DMS114 treated with DMSO at 0.1 percent for 48 hours (cell line): ENCODE results near the gene MCF2L.

Source experiments
- DNase-seq: peaks from one replicate; lab custom pipeline; 2025; ENCODE audit not compliant: unreplicated experiment; lab: John Stamatoyannopoulos, UW

MCF2L gene

DNA sequence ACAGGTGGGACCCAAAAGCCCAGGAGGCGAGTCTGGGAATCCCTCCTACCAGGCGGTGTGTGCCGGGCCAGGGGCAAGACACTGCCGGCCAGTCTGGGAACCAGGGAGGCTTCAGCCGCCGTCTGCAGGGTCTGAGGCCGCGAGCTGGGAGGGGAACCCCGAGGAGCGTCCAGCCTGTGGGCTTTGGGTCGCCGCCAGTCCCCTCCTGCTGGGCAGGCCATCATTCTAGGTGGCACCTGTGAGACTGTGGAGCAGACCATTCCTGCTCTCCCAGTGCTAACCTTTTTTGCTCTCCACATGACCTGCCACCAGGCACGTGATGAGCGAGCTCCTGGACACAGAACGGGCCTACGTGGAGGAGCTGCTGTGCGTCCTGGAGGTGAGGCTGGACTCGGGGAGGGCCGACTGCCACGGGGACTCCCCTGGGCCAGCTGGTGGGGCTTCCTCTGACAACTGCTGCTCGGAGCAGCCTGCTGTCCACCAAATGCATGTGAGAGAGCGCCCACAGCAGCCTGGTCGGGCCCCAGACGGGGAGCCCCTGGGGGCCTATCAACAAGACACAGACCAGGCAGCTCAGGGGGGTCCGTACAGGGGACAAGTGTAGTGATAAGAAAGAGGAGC lies 112.0 kb downstream of the MCF2L start:
- no peak for DNase-seq

DNA sequence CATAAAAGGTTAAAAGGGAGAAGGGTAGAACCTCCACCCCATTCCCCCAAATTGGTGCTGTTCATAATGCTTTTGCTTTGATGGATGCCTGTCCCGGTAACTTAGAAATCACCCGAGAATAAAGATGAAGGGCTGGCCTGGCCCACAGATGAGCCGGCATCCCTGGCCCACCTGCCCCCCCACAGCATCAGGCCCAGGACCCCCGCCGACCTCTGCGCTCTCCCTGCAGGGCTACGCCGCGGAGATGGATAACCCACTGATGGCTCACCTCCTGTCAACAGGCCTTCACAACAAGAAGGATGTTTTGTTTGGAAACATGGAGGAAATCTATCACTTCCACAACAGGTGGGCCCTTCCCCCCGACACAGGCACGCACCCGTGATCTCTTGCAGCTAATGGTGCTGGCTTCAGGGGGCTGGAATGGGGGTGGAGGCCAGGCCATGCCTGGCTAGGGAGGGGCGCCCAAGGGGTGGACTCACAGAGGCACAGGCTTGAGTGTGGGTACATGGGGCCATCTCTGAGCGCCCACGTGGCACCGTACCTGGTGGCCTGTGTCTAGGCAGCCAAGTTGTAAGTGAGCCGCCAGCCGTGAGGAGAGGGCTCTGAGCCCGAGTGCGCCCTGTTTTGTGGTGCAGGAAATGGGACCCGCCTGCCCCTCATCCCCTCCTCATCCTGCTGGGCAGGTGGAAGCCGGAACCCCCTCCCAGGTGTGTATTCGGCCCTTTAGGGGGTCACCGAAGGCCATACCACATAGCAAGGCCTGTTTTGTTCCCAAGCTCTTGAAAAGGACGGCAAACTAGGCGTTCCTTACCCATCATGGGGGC lies 113.4 kb downstream of the MCF2L start:
- DNase-seq: no peak

DNA sequence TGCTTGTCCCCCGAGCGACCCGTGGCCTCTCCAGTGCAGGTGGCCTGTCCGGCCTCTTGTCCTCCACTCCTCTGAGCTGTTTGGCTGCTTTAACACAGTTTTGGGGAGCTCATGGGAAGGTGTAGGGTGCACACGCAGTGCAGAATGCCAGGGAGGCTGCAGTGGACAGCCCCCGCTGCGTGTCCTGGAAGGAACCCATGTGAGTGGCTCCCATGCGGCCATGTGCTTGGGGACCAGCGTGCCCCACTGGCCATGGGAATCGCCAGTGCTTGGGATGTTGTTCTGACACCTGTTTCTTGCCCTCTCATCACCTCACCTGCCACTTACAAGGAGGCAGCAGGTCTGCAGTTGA lies 114.0 kb downstream of the MCF2L start:
- no peak for DNase-seq

DNA sequence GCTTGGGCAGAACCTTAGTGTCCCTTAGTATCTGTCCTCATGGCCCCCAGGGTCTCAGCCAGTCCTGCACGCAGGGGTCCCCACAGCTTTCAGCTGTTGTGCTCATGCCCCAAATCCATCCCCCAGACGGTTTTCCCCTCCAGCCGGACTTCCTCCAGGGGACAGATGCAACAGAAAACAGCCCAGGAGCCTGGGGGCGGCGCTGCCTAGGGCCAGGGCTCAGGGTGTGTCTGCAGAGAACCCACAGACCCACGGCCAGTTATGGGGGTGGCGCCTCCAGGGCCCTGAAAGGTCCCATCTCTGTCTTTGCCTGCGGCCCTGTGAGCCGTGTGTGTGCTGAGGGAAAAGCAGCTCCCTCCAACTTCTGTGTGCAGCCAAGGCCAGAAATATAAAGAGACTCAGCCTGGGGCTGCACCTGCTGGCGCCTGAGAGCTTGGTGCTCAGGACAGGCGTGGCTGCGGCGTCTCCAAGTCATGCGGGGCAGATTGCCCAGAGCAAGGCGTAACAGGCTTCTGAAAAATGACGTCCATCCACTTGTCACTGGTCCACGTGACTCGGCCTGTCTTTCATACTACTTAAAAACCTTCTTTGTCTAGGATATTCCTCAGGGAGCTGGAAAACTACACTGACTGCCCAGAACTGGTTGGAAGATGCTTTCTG lies 114.5 kb downstream of the MCF2L start:
- no peak for DNase-seq

DNA sequence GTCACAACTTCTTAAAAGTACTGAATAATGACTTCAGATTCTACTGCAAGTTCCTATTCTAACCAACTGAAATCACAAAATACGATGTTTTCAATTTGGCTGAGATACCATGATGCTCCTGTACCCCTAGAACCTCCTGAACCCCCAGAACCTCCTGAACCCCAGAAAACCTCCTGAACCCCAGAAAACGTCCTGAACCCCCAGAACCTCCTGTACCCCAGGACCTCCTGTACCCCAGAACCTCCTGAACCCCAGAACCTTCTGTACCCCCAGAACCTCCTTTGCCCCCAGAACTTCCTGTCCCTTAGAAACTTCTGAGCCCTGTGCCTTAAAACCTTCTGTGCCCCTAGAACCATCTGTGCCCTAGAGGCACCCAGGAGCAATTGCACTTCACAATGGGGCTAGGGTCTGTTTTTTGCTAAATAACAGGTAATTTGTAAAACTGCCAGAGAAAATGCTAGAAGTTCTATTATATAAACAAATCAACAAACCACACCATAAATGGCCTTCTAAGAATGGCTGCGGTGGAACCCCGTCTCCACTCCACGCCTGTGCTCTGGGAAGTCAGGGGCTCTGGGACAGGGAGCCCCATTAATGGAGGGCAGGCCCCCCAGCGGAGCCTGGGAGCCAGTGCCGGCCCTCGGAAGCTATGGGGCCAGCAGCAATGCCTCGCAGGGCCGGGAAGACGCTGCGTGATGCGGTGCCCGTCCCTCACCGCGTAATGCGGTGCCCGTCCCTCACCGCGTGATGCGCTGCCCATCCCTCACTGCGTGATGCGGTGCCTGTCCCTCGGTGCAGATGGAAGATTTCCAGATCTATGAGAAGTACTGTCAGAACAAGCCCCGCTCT lies 115.3 kb downstream of the MCF2L start:
- no peak for DNase-seq

DNA sequence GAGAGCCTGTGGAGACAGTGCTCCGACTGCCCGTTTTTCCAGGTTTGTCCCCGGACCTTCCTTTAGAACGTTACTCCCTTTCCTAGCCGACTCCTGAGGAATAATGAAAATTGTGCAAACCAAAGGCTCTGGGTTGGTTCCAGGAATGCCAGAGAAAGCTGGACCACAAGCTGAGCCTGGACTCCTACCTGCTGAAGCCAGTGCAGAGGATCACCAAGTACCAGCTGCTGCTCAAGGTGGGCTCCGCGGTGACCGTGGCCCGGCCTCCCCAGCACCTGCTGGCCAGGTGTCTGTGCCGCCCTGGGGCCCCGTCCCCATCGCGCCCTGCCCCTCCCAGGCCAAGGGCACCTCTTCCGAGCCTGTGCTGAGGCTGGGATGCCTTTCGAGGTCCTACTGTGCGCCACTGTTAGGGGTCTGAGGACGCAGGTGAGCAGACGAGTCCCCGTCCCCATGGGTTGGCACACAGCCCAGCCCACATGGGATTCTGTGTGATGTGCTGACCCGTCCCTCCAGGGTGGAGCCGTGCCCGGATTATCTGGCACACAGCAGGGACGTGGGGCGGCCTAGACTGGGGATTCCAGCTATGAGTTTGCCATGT lies 116.0 kb downstream of the MCF2L start:
- no peak for DNase-seq

DNA sequence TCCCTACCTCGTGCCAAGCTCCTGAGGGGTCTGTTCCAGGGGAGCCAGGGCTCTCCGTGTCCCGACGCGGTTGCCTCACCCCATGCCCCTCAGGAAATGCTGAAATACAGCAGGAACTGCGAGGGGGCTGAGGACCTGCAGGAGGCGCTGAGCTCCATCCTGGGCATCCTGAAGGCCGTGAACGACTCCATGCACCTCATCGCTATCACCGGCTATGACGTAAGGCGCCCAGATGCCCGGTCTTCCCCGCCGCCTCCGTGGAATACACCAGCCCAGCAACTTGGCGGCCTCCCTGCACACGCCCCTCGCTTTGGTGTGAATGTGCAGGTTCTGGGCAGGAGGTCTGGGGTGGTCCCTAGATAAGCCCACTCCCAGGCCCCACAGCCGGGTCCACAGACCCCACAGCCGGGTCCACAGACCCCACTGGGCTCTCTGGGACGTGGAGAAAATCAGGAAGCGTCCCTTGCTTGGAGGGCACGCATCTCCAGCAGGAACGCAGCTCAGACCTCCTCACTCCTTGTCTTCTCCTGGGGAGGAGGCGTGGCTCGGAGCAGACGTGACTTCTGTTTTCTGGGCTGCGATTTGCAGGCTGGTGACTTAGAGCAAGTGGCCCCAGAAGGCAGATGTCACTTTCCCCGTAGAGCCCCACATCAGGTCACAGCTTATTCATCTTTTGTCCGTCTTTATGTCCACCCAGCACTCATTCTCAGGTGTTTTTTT lies 117.2 kb downstream of the MCF2L start:
- no peak for DNase-seq

DNA sequence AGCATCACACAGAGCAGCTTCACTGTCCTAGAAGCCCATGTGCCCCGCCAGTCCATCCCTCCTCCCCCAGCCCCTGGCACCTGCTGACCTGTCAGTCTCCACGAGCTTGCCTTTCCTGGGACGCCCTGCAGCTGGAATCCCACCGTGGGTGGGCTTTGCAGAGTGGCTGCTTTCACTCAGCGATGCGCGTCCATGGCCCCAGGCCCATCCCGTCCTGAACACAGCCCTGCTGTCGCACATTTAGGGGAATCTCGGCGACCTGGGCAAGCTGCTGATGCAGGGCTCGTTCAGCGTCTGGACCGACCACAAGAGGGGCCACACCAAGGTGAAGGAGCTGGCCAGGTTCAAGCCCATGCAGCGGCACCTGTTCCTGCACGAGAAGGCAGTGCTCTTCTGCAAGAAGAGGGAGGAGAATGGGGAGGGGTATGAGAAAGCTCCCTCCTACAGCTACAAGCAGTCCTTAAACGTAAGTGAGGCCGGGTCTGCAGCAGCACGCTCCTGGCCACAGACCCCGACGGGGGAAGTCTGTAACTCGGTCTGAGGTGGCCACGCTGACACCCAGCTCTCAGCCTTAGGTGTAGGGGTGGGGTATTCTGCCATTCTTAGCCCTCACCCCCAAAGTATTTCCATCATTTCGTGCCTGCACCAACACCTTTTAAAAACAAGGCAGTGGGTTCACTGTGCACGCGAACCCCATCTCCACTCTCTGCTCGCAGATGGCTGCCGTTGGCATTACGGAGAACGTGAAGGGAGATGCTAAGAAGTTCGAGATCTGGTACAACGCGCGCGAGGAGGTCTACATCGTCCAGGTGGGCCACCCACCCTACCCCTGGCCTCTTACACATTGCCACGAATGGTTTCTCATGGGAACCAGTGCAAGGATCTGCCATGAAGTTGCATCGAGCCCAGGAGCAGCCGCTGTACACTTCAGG lies 118.2 kb downstream of the MCF2L start:
- no peak for DNase-seq

DNA sequence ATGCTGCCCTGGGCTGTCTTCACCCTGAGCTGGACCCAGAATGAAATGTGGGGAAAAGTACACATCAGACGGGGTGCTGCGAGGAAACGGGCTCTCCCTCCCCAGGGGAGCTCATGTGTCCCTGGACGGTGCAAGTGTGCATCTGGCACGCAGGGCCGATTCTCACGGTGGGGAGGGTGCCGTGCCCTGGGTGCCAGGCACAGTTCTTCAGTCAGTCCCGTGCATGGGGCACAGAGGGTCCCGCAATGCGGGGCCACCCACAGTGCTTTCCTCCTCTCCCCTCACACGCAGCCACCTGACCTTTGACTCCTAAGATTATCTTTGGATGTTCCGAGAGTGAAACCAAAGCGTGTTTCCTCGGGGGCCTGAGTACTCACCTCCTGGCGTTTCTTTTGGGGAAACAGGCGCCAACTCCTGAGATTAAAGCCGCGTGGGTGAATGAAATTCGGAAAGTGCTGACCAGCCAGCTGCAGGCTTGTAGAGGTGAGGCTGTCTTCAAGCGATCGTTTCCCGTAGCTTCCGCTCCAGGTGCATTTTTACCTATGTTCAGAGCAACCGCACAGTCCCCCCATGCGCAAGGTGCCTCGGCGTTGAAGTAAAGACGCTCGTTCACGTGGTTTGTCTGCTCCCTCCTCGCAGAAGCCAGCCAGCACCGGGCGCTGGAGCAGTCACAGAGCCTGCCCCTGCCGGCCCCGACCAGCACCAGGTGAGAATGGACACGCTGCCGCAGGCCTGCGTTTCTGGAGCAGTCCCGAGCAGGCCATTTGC lies 119.1 kb downstream of the MCF2L start:
- DNase-seq: no peak

DNA sequence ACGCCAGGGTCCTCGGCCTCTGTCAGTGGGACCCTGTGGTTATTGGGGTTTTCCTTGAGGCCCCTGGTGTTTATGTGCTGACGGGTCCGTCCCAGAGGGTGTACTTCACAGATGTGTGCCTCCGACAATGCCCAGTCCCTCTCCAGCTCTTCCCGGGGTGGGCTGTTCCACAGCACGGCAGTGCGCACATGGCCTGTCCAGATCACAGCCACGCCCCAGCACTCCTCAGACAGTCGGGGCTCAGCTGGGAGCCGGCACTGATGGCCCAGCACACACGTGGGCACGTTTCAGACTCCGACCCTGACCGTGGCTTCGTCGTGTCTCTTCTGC lies 119.6 kb downstream of the MCF2L start:
- no peak for DNase-seq

DNA sequence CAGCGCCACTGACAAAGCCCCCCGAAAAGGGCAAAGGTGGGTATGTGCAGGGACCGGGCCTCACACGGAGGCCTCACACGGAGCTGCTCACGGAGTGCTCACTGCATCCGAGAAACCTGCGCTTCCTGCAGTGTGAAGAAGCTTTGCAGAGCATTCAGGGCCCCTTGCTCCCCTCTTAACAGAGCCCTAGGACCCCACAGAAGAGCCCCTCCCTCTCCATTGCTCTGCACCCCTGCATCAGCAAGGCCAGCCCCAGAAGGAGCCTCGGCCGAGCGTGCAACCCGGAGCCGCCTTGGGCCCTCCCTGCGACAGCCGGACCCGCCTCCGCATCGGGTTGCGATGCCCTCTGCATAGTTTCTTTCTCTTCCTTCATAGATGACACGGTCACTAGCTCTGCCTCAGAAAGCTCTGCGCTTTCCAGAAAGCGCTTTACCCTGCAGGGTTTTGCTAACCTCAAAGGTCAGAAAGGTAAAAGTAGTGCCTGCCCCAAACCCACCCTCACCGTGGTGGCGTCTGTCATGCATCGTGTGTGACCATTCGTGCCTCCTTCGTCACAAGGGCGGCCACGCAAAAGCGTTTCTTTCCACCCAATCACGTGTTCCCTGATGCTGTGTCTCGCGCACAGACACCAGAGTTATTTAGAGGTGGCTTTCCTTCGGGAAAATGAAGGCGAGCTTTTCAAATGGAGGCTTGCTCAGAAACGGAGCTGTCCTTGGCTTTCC lies 120.8 kb downstream of the MCF2L start:
- no peak for DNase-seq

DNA sequence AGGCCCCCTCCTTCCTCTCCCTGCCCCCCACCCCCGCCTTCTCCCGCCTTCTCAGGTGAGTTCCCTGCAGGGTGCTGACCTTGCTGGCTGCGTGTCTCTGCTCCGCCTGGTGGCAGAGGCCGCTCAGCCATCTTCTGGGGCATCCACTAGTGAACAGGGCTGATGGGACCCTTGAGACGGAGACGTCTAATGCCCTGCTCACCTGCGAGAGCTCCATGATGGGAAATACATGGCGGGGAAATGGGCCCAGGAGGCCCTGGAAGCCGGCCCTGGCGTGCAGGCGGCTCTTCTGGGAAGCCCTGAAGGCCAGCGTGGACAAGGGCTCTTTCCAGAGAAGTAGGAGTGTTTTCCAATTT lies 121.4 kb downstream of the MCF2L start:
- DNase-seq: no peak

DNA sequence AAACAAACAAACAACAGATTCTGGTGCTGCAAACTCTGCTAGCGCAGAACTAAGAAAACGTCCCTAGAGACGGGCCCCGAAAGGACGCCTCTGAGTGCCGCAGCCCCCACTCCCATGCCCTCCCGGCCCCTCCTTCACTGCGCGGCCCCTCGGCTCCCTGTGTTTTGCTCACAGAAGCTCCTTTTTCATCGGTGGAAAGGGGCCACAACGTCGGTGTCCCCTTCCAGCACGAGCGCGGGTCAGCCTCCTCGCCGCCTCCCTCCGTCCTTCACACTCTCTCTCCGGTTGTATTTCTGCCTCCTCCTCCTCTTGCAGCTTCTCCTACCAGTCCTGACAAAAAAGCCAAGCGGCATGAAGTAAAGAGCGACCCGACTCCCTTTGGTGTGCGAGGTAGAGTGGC lies 121.8 kb downstream of the MCF2L start:
- no peak for DNase-seq

DNA sequence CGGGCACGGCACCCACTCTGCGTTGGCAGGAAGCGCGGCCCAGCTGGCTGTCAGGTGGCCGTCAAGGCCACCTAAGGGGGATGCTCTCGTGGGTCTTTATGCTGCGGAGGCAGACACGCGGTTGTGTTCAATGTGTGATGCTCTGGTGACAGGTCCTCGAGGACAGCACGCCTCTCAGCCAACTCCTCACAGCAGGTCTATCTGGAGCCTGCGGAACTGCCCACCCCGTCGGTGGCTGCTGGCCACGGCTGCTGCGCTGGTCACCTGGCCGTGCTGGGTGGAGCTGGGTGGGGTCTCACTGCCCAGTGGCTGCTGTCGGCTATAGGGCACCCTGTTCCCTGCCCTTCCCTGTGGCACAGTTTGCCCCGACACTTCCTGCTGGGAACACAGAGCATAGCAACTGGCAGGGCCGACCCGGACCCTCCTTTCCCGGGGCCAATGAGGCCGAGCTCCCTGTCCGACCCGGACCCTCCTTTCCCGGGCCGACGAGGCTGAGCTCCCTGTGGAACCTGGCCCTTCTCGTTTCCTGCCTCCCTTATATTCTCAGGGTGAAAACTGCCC lies 122.3 kb downstream of the MCF2L start:
- no peak for DNase-seq

DNA sequence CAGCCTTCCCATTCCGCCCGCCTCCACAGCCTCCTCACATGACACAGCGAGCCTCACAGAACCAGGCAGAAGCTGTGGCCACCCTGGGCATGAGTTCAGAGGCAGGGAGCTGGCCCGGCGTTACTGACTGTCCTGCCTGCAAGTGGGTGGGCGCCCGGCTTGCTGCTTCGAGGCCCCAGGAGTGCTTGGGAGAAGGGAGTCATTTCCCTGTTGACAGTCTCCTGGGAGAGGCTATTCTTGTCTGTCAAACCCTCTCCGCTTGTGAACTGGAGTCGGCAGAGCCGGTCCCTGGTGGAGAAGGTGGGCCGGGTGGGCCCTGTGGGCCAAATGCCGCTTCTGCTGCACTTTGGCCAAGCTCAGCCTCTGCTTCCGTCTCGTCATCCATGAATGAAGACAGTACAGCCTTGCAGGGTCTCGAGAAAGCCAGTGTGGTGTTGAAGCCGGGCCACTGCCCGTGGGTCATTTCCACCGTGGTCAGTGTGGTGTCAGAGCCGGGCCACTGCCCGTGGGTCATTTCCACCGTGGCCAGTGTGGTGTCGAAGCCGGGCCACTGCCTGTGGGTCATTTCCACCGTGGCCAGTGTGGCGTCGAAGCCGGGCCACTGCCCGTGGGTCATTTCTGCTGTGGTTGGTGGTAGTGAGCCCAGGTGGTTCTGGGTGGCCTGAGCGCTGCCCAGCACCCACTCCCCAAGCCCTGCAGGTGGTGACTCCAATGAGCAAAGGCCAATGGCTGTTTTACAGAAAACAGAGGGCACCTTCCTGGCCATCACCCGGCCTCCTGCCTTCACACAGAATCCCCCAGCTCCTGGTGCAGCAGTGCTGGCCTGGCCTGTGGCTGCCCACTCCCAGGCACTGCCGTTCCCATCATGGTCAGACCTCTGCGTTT lies 123.1 kb downstream of the MCF2L start:
- no peak for DNase-seq

DNA sequence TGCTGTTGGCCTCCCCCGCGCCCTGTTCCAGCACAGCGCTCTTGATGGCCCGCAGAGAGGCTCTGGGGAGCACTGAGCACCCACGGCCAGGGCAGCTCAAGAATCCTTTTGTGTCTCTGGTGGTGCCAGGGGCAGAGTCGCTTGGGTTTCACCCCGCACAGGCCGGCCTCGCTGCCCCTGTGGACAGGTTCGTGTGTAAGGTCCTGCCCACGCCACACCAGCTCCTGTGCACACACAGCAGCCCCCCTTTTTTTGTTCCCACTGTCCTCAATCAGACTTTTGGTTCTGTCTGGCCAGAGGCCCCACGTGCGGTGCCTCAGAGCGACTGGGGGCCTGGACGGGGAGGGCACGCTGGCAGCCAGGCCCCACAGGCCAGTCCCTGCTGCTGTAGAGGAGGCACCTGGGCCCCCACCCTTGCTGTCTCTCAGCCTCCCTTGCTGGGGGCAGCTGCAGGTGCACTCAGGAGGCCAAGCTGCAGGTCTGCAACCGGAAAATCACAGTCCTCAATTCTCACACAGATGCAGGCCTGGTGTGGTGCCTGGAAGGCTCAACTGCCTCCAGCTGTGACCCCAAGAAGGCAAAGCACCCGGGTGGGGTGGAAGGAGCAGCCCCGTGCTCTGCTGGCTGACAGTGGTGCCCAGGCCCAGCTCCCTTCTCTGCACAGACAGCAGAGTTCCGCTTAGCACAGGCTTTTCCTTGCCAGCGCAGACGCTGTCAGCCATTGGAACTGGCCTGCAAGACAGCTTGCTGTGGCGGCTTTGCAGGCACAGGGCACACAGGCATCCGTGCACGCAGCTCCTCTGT lies 124.0 kb downstream of the MCF2L start:
- no peak for DNase-seq
